Liver (tissue), 9 donors: ENCODE data around the gene PC. TPM values are rescaled to one million over a fixed set of nuclear protein-coding genes. Genes with fewer than 3 reads are reported as not detected.

Source experiments
- DNase-seq: peaks from one replicate; pipeline ENCODE4 v3.0.0-alpha.2; 2017; ENCODE audit warnings: low spot score
- H3K27ac ChIP-seq, 2 donors: one replicate each; pipeline ENCODE4 v1.7.0; 2013; ENCODE audit warnings: inconsistent platforms in 2 of 2, low read length in 2 of 2, control low read depth in 1 of 2, low read depth in 1 of 2, mild to moderate bottlenecking in 1 of 2
- H3K27me3 ChIP-seq, 4 donors: one replicate each; pipeline versions ENCODE4 v1.6.1 to v1.7.0; 2013; ENCODE audit warnings: low read length in 3 of 4, inconsistent platforms in 1 of 4, mild to moderate bottlenecking in 1 of 4, moderate library complexity in 1 of 4; ENCODE audit not compliant: control insufficient read depth in 4 of 4, insufficient read depth in 4 of 4
- H3K36me3 ChIP-seq, 4 donors: one replicate each; pipeline versions ENCODE4 v1.6.1 to v1.7.0; 2013; ENCODE audit warnings: low read length in 3 of 4, mild to moderate bottlenecking in 3 of 4, low read depth in 1 of 4, moderate library complexity in 1 of 4; ENCODE audit not compliant: control insufficient read depth in 4 of 4, insufficient read depth in 3 of 4
- H3K4me1 ChIP-seq, 4 donors: one replicate each; pipeline versions ENCODE4 v1.6.1 to v1.7.0; 2013; ENCODE audit warnings: low read length in 3 of 4, mild to moderate bottlenecking in 3 of 4, moderate library complexity in 1 of 4; ENCODE audit not compliant: control insufficient read depth in 4 of 4, insufficient read depth in 4 of 4
- H3K4me3 ChIP-seq, 3 donors: one replicate each; pipeline versions ENCODE4 v1.6.1 to v1.7.0; 2013; ENCODE audit warnings: low read length in 3 of 3, control low read depth in 1 of 3, low read depth in 1 of 3, mild to moderate bottlenecking in 1 of 3
- H3K9ac ChIP-seq, 2 donors: one replicate each; pipeline ENCODE4 v1.7.0; 2013; ENCODE audit warnings: low read length in 2 of 2, mild to moderate bottlenecking in 2 of 2, moderate library complexity in 2 of 2, control low read depth in 1 of 2, low read depth in 1 of 2
- H3K9me3 ChIP-seq, 4 donors: one replicate each; pipeline versions ENCODE4 v1.6.1 to v1.7.0; 2013; ENCODE audit warnings: low read length in 3 of 4; ENCODE audit not compliant: control insufficient read depth in 4 of 4
- ATF3 ChIP-seq: IDR thresholded peaks from 2 replicates; pipeline ENCODE4 v1.6.1; 2016; ENCODE audit warnings: antibody characterized with exemption
- CTCF ChIP-seq: fragments of 150-350 bp; IDR thresholded peaks from 2 replicates; pipeline ENCODE4 v1.5.1; 2017; ENCODE audit warnings: improper control_type of control experiment, low read depth, low read length; ENCODE audit not compliant: missing input control
- EGR1 ChIP-seq, 2 donors: IDR thresholded peaks; 2 replicates each; pipeline ENCODE4 v1.6.1; 2016 to 2018; ENCODE audit warnings: antibody characterized with exemption in 2 of 2, low read depth in 2 of 2
- FOXA1 ChIP-seq: IDR thresholded peaks from 2 replicates; pipeline ENCODE4 v1.6.1; 2016; ENCODE audit warnings: antibody characterized with exemption
- FOXA2 ChIP-seq: IDR thresholded peaks from 2 replicates; pipeline ENCODE4 v1.6.1; 2016; ENCODE audit warnings: antibody characterized with exemption
- GABPA ChIP-seq, 2 donors: IDR thresholded peaks in 1 of 2; conservative IDR thresholded peaks in 1 of 2; 2 replicates each; pipeline ENCODE4 v1.6.1; 2016; ENCODE audit warnings: antibody characterized with exemption in 2 of 2, mild to moderate bottlenecking in 1 of 2, moderate library complexity in 1 of 2
- HNF4A ChIP-seq, 2 donors: conservative IDR thresholded peaks; 2 replicates each; pipeline ENCODE4 v1.6.1; 2016; ENCODE audit warnings: antibody characterized with exemption in 2 of 2, mild to moderate bottlenecking in 2 of 2
- HNF4G ChIP-seq: IDR thresholded peaks from 2 replicates; pipeline ENCODE4 v1.6.1; 2016; ENCODE audit warnings: antibody characterized with exemption
- JUND ChIP-seq, 2 donors: IDR thresholded peaks; 2 replicates each; pipeline ENCODE4 v1.6.1; 2016; ENCODE audit warnings: antibody characterized with exemption in 2 of 2
- MAX ChIP-seq: IDR thresholded peaks from 2 replicates; pipeline ENCODE4 v1.6.1; 2016; ENCODE audit warnings: antibody characterized with exemption
- NR2F2 ChIP-seq: IDR thresholded peaks from 2 replicates; pipeline ENCODE4 v1.6.1; 2016; ENCODE audit warnings: antibody characterized with exemption
- RAD21 ChIP-seq, 2 donors: IDR thresholded peaks; 2 replicates each; pipeline ENCODE4 v1.6.1; 2016; ENCODE audit warnings: antibody characterized with exemption in 2 of 2, mild to moderate bottlenecking in 2 of 2
- REST ChIP-seq: IDR thresholded peaks from 2 replicates; pipeline ENCODE4 v1.6.1; 2016; ENCODE audit warnings: antibody characterized with exemption, mild to moderate bottlenecking
- RXRA ChIP-seq, 2 donors: IDR thresholded peaks; 2 replicates each; pipeline ENCODE4 v1.6.1; 2017 to 2018; ENCODE audit warnings: antibody characterized with exemption in 2 of 2, mild to moderate bottlenecking in 1 of 2
- SP1 ChIP-seq: IDR thresholded peaks from 2 replicates; pipeline ENCODE4 v1.6.1; 2018; ENCODE audit warnings: antibody characterized with exemption, mild to moderate bottlenecking
- TAF1 ChIP-seq: conservative IDR thresholded peaks from 2 replicates; pipeline ENCODE4 v1.6.1; 2016; ENCODE audit warnings: antibody characterized with exemption, mild to moderate bottlenecking
- YY1 ChIP-seq: IDR thresholded peaks from 2 replicates; pipeline ENCODE4 v1.6.1; 2016; ENCODE audit warnings: antibody characterized with exemption, mild to moderate bottlenecking
- ZBTB33 ChIP-seq: IDR thresholded peaks from 2 replicates; pipeline ENCODE4 v1.6.1; 2016; ENCODE audit warnings: antibody characterized with exemption
- WGBS: extraction: QIAGEN DNeasy Blood & Tissue Kit; methylation state at CpG from one replicate; pipeline ENCODE4 v1.1.7; 2013; 5-methylcytosine and 5-hydroxymethylcytosine counted together
- polyA plus RNA-seq, 2 donors: library from polyadenylated mRNA; stranded (reverse) in 1 of 2; unstranded in 1 of 2; fragments of 200-250 nt in 1 of 2; fragments of >200 nt in 1 of 2; fragmentation: Nextera tagmentation in 1 of 2; extraction: Ambion mirVana in 1 of 2; gene quantifications; one replicate each; pipeline versions ENCODE4 v1.2.1 to v1.2.3, GENCODE V29; 2013 to 2015
- total RNA-seq, 2 donors: library from RNA; depleted of rRNA; stranded (reverse); fragments of >200 nt; gene quantifications; one replicate each; pipeline ENCODE4 v1.2.3, GENCODE V29; 2014
- donor health status: healthy.
- donor health status: healthy.
- donor health status: healthy.
- donor health status: healthy.
- donor health status: healthy.

The PC gene
- total and polyA plus RNA-seq, 4 donors, result 144 to 583 (median 296) TPM

- WGBS, result 90% methylated on average over 15 of the region's 15 CpGs
- Histone ChIP-seq H3K36me3 (peaks cover 6 to 37% (median 16%) of the 10 kb centered on the region in 4 donors), H3K27ac (no peak overlapping the region), H3K4me3 (no peak overlapping the region), H3K27me3 (no peaks in the 10 kb centered on the region), H3K4me1 (peaks cover 5 to 29% (median 23%) of the 10 kb centered on the region in 4 donors), H3K9ac (no peak overlapping the region), H3K9me3 (no peaks in the 10 kb centered on the region)
- peak; percentile 34 for DNase-seq
- TF ChIP-seq RXRA (IDR thresholded peaks at IDR 0.05) (no peak), RAD21 (IDR thresholded peaks at IDR 0.05) (no peak), REST (no peak), FOXA1 (no peak), ZBTB33 (no peak), CTCF (no peak), FOXA2 (no peak), EGR1 (IDR thresholded peaks at IDR 0.05; ENCODE audit: low read depth in 2 of 2) (no peak), HNF4A (conservative IDR thresholded peaks at IDR 0.05) (no peak), MAX (no peak), ATF3 (no peak), SP1 (no peak), GABPA (IDR thresholded peaks at IDR 0.05 in 1 of 2, conservative IDR thresholded peaks at IDR 0.05 in 1 of 2) (no peak), JUND (IDR thresholded peaks at IDR 0.05) (no peak), HNF4G (no peak), YY1 (no peak), TAF1 (no peak), NR2F2 (no peak)
Measured at GRCh38 chr11:66845143-66845875, 112.9 kb downstream of the PC start.
